Chondrocyte (in vitro differentiated cells): ENCODE data around the gene TBC1D9B. TPM values are rescaled to one million over a fixed set of nuclear protein-coding genes. Genes with fewer than 3 reads are reported as not detected.
A peak's percentile ranks its signal among the peaks of the same experiment; 100 is the strongest.

Experiments used
- DNase-seq: peaks from one replicate; pipeline ENCODE4 v3.0.0; 2021; ENCODE audit warnings: mixed read lengths, low spot score
- H3K27ac Mint-ChIP-seq: one replicate; pipeline ENCODE4 v1.8.0; 2021; ENCODE audit warnings: mild to moderate bottlenecking, moderate library complexity, mixed read lengths; ENCODE audit not compliant: unreplicated experiment
- H3K27me3 Mint-ChIP-seq: 2 replicates; pipeline ENCODE4 v1.8.0; 2021; ENCODE audit warnings: low read depth, mixed read lengths
- H3K36me3 Mint-ChIP-seq: 2 replicates; pipeline ENCODE4 v1.8.0; 2021; ENCODE audit warnings: low read depth, mixed read lengths
- H3K4me1 Mint-ChIP-seq: 2 replicates; pipeline ENCODE4 v1.8.0; 2021; ENCODE audit warnings: low read depth, mild to moderate bottlenecking, mixed read lengths
- H3K4me3 Mint-ChIP-seq: one replicate; pipeline ENCODE4 v1.8.0; 2021; ENCODE audit warnings: mild to moderate bottlenecking, moderate library complexity, mixed read lengths; ENCODE audit not compliant: unreplicated experiment
- H3K9me3 Mint-ChIP-seq: 2 replicates; pipeline ENCODE4 v1.8.0; 2021; ENCODE audit warnings: low read depth, mixed read lengths
- total RNA-seq: library from RNA; stranded (reverse); gene quantifications from 3 replicates; pipeline ENCODE4 v1.2.1, GENCODE V29; 2021
- TF ChIP-seq, protein P1 (sequence below): fragments of 200-600 bp; sonication (generic); IDR thresholded peaks from 2 replicates; pipeline ENCODE4 v1.5.0; 2021; ENCODE audit warnings: antibody characterized with exemption, mild to moderate bottlenecking, moderate library complexity

TBC1D9B gene
- total RNA-seq, 1 donor from 2014 or later: 118 TPM

DNA sequence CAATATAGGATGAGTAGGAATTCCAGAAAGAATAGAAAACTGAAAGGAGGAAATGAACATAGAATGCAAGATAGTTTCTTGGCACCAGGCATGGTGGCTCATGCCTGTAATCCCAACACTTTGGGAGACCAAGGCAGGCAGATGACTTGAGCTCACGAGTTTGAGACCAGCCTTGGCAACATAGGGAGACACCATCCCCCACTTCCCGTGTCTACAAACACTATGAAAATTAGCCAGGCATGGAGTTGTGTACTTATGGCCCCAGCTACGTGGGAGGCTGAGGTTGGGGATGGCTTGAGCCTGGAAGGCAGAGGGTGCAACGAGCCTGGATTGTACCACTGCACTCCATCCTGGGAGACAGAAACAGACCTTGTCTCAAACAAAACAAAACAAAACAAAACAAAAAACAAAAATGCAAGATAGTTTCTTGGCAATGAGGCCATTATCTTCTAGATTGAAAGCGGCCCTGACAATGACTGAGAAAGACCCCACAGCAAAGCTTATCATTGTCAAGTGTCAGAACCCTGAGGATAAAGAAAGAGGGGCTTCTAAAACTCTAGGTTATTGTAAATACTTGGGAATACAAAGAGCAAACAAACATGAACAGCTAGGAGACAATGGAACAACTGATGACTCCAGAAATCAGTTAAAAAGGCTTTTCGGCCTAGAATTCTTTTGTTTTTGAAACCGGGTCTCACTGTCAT lies 77.8 kb downstream of the TBC1D9B start:
- DNase-seq: no peak
- H3K4me3 Mint-ChIP-seq: no peak overlapping the region
- peaks cover 19% of the 10 kb centered on the region for H3K4me1 Mint-ChIP-seq
- H3K27me3 Mint-ChIP-seq: no peaks in the 10 kb centered on the region
- TF ChIP-seq, protein P1, sequence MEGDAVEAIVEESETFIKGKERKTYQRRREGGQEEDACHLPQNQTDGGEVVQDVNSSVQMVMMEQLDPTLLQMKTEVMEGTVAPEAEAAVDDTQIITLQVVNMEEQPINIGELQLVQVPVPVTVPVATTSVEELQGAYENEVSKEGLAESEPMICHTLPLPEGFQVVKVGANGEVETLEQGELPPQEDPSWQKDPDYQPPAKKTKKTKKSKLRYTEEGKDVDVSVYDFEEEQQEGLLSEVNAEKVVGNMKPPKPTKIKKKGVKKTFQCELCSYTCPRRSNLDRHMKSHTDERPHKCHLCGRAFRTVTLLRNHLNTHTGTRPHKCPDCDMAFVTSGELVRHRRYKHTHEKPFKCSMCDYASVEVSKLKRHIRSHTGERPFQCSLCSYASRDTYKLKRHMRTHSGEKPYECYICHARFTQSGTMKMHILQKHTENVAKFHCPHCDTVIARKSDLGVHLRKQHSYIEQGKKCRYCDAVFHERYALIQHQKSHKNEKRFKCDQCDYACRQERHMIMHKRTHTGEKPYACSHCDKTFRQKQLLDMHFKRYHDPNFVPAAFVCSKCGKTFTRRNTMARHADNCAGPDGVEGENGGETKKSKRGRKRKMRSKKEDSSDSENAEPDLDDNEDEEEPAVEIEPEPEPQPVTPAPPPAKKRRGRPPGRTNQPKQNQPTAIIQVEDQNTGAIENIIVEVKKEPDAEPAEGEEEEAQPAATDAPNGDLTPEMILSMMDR: no peak
- no peak overlapping the region for H3K27ac Mint-ChIP-seq
- H3K36me3 Mint-ChIP-seq: peaks cover 55% of the 10 kb centered on the region
- no peaks in the 10 kb centered on the region for H3K9me3 Mint-ChIP-seq

DNA sequence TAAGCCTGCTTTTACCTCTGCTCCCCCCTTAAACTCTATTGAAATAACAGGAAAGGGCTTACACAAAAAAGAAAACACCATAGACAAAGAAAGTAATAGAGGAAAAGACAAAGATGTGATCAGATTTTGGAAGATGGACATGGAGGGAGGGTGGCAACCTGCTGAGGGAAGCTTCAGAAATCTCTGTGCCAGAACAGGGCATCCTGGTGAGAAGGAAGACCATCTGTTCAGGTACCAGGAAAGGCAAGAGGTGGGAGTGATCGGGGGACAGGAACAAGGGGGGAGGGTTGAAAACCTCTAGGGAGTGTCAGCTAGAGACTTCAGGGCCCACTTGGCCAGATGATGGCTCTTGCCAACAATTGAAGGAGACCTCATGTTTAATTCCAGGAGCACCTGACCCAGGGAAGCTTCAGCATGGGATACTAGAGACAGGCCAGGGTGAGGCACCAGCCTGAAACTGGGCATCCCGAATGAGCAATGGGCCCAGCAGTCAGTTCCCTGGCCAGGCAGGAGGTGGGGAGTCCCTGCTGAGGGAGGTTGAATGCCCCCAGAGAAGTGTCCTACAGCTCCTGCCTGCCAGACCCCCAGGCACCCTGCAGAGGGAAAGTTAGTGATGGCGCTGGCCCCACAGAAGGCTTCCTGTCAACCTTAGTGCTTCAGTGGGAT lies 78.8 kb downstream of the TBC1D9B start:
- DNase-seq: no peak
- peaks cover 60% of the 10 kb centered on the region for H3K36me3 Mint-ChIP-seq
- H3K27me3 Mint-ChIP-seq: no peaks in the 10 kb centered on the region
- TF ChIP-seq, protein P1: no peak
- no peak overlapping the region for H3K4me3 Mint-ChIP-seq
- H3K27ac Mint-ChIP-seq: peak overlapping the region; percentile 69
- no peaks in the 10 kb centered on the region for H3K9me3 Mint-ChIP-seq
- peaks cover 26% of the 10 kb centered on the region for H3K4me1 Mint-ChIP-seq

DNA sequence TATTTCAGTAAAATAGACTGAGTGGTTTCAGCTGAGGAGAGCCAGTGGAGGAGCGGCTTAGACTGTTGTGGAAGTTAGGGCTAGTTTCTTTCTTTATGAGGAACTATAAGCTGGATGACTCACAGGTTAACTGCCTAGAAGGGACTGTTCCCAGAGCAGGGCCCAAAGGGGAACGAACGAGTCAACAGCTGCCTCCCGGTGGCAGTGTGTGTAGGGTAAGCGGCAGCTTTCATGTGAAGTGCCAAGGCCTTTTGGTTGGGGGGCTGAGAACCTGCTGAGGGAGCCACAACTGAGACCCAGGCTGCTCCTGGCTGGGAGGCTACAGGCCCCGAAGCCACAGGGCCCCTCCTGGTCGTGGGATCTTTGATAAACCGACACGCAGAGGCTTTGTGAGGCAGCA lies 80.0 kb downstream of the TBC1D9B start:
- H3K9me3 Mint-ChIP-seq: no peaks in the 10 kb centered on the region
- peaks cover 56% of the 10 kb centered on the region for H3K36me3 Mint-ChIP-seq
- H3K27ac Mint-ChIP-seq: peak overlapping the region; percentile 22

DNA sequence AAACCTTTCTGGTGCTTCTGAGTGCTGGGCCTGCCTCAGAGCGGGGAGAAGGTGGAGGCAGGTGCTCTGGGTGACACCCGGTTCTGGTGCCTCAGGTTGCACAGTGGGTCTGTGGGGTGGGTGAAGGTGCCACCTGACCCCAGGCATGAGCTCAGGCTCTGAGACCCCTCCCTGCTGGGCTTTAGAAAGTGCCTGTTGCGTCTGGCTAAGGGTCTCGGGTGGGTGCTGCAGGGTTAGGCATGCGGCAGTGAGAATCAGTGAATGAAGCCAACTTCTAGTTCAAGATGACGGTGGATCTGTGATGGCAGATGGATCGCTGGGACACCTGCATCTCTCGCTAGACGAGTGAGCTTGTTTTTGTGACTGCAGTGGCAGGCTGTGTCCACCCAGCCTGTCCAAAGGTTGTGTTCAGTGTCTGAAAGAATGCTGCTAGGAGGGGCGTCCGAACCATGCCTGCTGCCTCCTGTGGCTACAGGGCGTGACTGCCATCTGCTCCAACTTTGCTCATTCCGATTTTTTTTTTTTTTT lies 82.0 kb downstream of the TBC1D9B start:
- TF ChIP-seq, protein P1: no peak
- Mint-ChIP-seq H3K4me3 (no peak overlapping the region), H3K27ac (peak overlapping the region; percentile 27), H3K4me1 (peaks cover 46% of the 10 kb centered on the region), H3K27me3 (no peaks in the 10 kb centered on the region), H3K36me3 (peaks cover 47% of the 10 kb centered on the region), H3K9me3 (no peaks in the 10 kb centered on the region)
- no peak for DNase-seq

More for the DNA sequence above, 80.0 kb downstream of the TBC1D9B start:
- H3K27me3 Mint-ChIP-seq: no peaks in the 10 kb centered on the region
- TF ChIP-seq, protein P1: no peak
- peaks cover 36% of the 10 kb centered on the region for H3K4me1 Mint-ChIP-seq
- no peak for DNase-seq
- no peak overlapping the region for H3K4me3 Mint-ChIP-seq

DNA sequence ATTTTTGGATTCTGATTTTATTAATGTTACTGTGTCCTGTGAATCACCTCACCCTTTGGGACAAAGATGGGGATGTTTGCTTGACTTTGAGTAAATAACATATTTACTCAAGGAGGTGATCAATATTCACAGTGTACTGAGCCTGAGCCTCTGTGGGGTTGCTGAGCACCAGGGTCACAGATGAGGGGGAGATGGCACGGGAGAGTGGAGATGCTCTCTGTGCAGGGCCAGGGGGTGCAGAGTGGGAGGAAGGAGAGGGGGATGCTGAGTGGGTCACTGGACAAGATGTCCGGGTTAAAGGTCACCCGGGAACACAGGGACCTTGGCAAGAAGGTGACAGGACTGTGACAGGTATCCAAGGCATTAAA lies 83.0 kb downstream of the TBC1D9B start:
- Mint-ChIP-seq H3K9me3 (no peaks in the 10 kb centered on the region), H3K4me3 (no peak overlapping the region), H3K27me3 (no peaks in the 10 kb centered on the region), H3K36me3 (peaks cover 39% of the 10 kb centered on the region), H3K4me1 (peaks cover 54% of the 10 kb centered on the region), H3K27ac (peak overlapping the region; percentile 33)
- peak; percentile 27 for DNase-seq
- TF ChIP-seq, protein P1: no peak
